ENCODE results near the gene TAS2R60. TPM values are rescaled to one million over a fixed set of nuclear protein-coding genes. Genes with fewer than 3 reads are reported as not detected.
A peak's percentile ranks its signal among the peaks of the same experiment; 100 is the strongest.

TAS2R60 gene
- total and polyA plus RNA-seq, 9 of the 15 experiments (the other 6 are each of a cell fraction or from before 2014, with no cell fraction given) = 0.08 TPM; not detected in 8

DNA sequence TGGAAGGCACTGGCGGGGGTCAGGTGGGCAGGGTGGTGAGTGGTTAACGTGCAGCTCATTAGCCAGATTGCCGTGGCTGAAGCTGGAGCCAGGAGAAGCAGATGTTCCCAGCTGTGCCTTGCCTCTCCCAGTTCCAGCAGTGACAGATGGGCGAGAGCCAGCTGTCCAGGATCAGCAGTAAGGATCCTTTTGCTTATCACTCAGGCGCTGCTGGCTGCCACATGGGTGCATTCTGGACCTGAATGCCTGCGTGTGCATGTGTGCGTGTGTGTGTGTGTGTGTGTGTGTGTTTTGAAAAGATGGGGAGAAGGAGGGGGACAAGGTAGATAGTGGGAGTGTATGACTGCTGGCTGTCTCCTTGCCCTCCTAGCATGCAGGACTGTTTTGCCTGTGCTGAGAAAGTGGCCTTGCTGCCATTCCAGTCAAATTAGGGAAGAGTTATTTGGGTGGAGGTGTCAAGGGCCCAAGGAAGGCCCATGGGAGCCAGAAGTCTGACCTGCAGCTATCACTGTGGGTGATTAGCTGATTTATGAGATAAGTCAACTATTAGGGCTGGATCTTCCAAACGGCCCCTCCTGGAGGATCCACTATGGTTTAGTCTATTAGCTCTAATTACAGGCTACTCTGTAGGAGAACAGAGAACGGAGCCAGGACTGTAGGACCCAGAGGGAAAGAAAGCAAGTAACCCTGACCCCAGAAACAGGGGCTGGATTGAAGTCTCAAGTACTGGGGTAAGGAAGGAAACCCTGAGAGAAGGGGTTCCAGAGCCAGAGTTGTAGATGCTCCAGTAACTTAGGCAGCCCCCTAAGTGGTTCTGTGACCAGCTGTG, 37.9 kb upstream of the TAS2R60 start (continued):
- TF ChIP-seq, protein P1, sequence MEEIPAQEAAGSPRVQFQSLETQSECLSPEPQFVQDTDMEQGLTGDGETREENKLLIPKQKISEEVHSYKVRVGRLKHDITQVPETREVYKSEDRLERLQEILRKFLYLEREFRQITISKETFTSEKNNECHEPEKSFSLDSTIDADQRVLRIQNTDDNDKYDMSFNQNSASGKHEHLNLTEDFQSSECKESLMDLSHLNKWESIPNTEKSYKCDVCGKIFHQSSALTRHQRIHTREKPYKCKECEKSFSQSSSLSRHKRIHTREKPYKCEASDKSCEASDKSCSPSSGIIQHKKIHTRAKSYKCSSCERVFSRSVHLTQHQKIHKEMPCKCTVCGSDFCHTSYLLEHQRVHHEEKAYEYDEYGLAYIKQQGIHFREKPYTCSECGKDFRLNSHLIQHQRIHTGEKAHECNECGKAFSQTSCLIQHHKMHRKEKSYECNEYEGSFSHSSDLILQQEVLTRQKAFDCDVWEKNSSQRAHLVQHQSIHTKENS (CRISPR knock-in tag; IDR thresholded peaks at IDR 0.05) = no peak
- TF ChIP-seq BRD9 (IDR thresholded peaks at IDR 0.05; ENCODE audit: low read depth, partially characterized antibody) (no peak), TRIM24 (IDR thresholded peaks at IDR 0.05) (0 out of 4 replicates have a peak, but pooled peaks of 1 of the 2 experiments have one; percentile 17), CREB1 (IDR thresholded peaks at IDR 0.05) (no peak), CREB1 (CRISPR knock-in tag; IDR thresholded peaks at IDR 0.05) (no peak), CBFA2T3 (IDR thresholded peaks at IDR 0.05) (peak; percentile 73), TFAP4 (CRISPR knock-in tag; IDR thresholded peaks at IDR 0.05; ENCODE audit: borderline replicate concordance) (peak; percentile 41; the same call in 1 of the 2 replicates), MCM7 (IDR thresholded peaks at IDR 0.05) (0 out of 4 replicates have a peak, but pooled peaks have one; percentile 46 to 58)

- Histone ChIP-seq H3K4me3 (no peak overlapping the region), H3K4me1 (replicated peaks in 1 of 2; ENCODE audit: control insufficient read depth in 2 of 2, insufficient read depth in 2 of 2, low read length in 2 of 2) (peaks cover 0 to 7% of the 10 kb centered on the region in 2 experiments; a peak in 3 of 5 replicates), H2AFZ (ENCODE audit: low read depth, low read length) (no peak overlapping the region), H3K9me1 (ENCODE audit: control insufficient read depth, insufficient read depth, low read length) (no peaks in the 10 kb centered on the region), H3K36me3 (ENCODE audit: control insufficient read depth, insufficient read depth, low read length) (no peaks in the 10 kb centered on the region), H3K27ac (ENCODE audit: extremely low read depth, low read depth, low read length) (no peak overlapping the region), H3K27me3 (ENCODE audit: control insufficient read depth in 2 of 2, insufficient read depth in 2 of 2, low read length in 2 of 2) (peaks cover 55 to 70% of the 10 kb centered on the region in 2 experiments), H3K4me2 (ENCODE audit: insufficient read depth, low read length) (no peak overlapping the region), H3K9me3 (replicated peaks; ENCODE audit: control insufficient read depth, insufficient read depth, low read depth, low read length) (no peaks in the 10 kb centered on the region), H4K20me1 (replicated peaks; ENCODE audit: control insufficient read depth, insufficient read depth, low read length) (0 out of 2 replicates have a peak, but pooled peaks cover 3% of the 10 kb centered on the region), H3K9ac (ENCODE audit: insufficient read depth in 1 of 2, low read depth in 2 of 2, low read length in 2 of 2) (no peak overlapping the region), H3K79me2 (ENCODE audit: control insufficient read depth, insufficient read depth, low read length) (no peaks in the 10 kb centered on the region)
- intact Hi-C loops (cut with micrococcal nuclease) = no loop called here
- in situ Hi-C loops (cut with MboI) = no loop called here
- FAIRE-seq = no peak
- no peak for DNase-seq (ENCODE audit: extremely low read depth in 1 of 4, low spot score in 3 of 4)
- ChIA-PET CTCF (ENCODE audit: low intra/inter-chr PET ratio) (no interaction called here), POLR2A (interaction anchor here (0.8 to 10.7 kb wide), 3 partner anchors 14 to 26 kb away, joined by 3 to 131 read pairs (median 5); no protein-coding TSS in a partner anchor)
- no TSS peak for BruUV-seq (replicated peaks)
- 8% methylated on average over 3 of the region's 3 CpGs for WGBS (ENCODE audit: insufficient coverage, low coverage, missing lambda C conversion rate)
- no peak for ATAC-seq
- TF ChIP-seq ZNF133 (CRISPR knock-in tag; IDR thresholded peaks at IDR 0.05) (no peak), FOSL1 (tag; conservative IDR thresholded peaks at IDR 0.05) (no peak), ZNF274 (IDR thresholded peaks at IDR 0.05; ENCODE audit: borderline replicate concordance, low read depth, low read length) (no peak), POLR2AphosphoS5 (IDR thresholded peaks at IDR 0.05; ENCODE audit: control insufficient read depth, insufficient read depth, low read depth, low read length) (no peak), GABPB2 (CRISPR knock-in tag; conservative IDR thresholded peaks at IDR 0.05) (no peak), ZNF197 (CRISPR knock-in tag; IDR thresholded peaks at IDR 0.05; ENCODE audit: low read depth) (no peak), ZNF165 (CRISPR knock-in tag; IDR thresholded peaks at IDR 0.05; ENCODE audit: borderline replicate concordance) (no peak), PRPF4 (IDR thresholded peaks at IDR 0.05; ENCODE audit: insufficient read depth, low read depth, low read length, poor library complexity, severe bottlenecking) (no peak), RAD51 (IDR thresholded peaks at IDR 0.05; ENCODE audit: borderline replicate concordance, low read depth) (no peak), NELFE (IDR thresholded peaks at IDR 0.05; ENCODE audit: insufficient read depth, insufficient read length) (no peak), ZNF24 (IDR thresholded peaks at IDR 0.05) (no peak), MAZ (CRISPR knock-in tag; conservative IDR thresholded peaks at IDR 0.05 in 1 of 2, IDR thresholded peaks at IDR 0.05 in 1 of 2) (no peak)
These were observed 37.3 kb upstream of the TAS2R60 start for GRCh38 chr7:143406002-143406357.
